SU-DHL-6 (cell line): ENCODE data around the gene AKT1.
"Not testable (repeated sequence)": the region's sequence is repeated elsewhere in the genome, so short reads cannot be mapped to it uniquely, and the experiment has no call there.

Experiments used
- H2AFZ ChIP-seq: fragments of 200-600 bp; sonication (generic); 2 replicates; pipeline ENCODE4 v1.6.1; 2014; ENCODE audit warnings: low read depth, mild to moderate bottlenecking, moderate library complexity, mixed read lengths, antibody characterized with exemption, low read length; ENCODE audit not compliant: severe bottlenecking
- H3F3A ChIP-seq: fragments of 200-600 bp; shearing (Covaris generic); 2 replicates; pipeline ENCODE4 v1.6.0; 2016; ENCODE audit warnings: antibody characterized with exemption, mild to moderate bottlenecking; ENCODE audit not compliant: insufficient read depth
- H3K27ac ChIP-seq: fragments of 200-600 bp; sonication (generic); 2 replicates; pipeline ENCODE4 v1.5.1; 2016; ENCODE audit warnings: low read depth, mild to moderate bottlenecking, low read length, moderate library complexity, mixed read lengths
- H3K27me3 ChIP-seq: fragments of 200-600 bp; sonication (generic), shearing (Covaris generic); 2 replicates; pipeline ENCODE4 v1.6.0; 2014; ENCODE audit warnings: mild to moderate bottlenecking, low read length
- H3K36me3 ChIP-seq: fragments of 200-600 bp; sonication (generic); 2 replicates; pipeline ENCODE4 v1.6.1; 2014; ENCODE audit warnings: mild to moderate bottlenecking, low read length, mixed read lengths
- H3K4me2 ChIP-seq: fragments of 300-600, 200-600 bp; shearing (Covaris generic), sonication (generic); 2 replicates; pipeline ENCODE4 v1.6.0; 2014; ENCODE audit warnings: low read length, low read depth, mild to moderate bottlenecking; ENCODE audit not compliant: poor library complexity, severe bottlenecking
- H3K4me3 ChIP-seq: fragments of 200-600 bp; sonication (generic); 2 replicates; pipeline ENCODE4 v1.5.1; 2014; ENCODE audit warnings: antibody characterized with exemption, low read length, mild to moderate bottlenecking, mixed read lengths; ENCODE audit not compliant: insufficient read depth, poor library complexity, severe bottlenecking
- H3K79me2 ChIP-seq: fragments of 200-600 bp; sonication (generic); 2 replicates; pipeline ENCODE4 v1.6.1; 2014; ENCODE audit warnings: mild to moderate bottlenecking, low read length, moderate library complexity; ENCODE audit not compliant: insufficient read depth
- H3K9ac ChIP-seq: fragments of 200-600 bp; sonication (generic); 2 replicates; pipeline ENCODE4 v1.7.0; 2014; ENCODE audit warnings: mild to moderate bottlenecking, low read length
- H3K9me2 ChIP-seq: fragments of 200-600 bp; sonication (generic); replicated peaks from 2 replicates; pipeline ENCODE4 v1.6.1; 2014; ENCODE audit warnings: low read length; ENCODE audit not compliant: insufficient read depth
- H3K9me3 ChIP-seq: fragments of 200-600 bp; sonication (generic); 2 replicates; pipeline ENCODE4 v1.6.1; 2014; ENCODE audit warnings: low read length, mixed read lengths; ENCODE audit not compliant: insufficient read depth
- H4K20me1 ChIP-seq: fragments of 200-600 bp; sonication (generic); 2 replicates; pipeline ENCODE4 v1.6.1; 2014; ENCODE audit warnings: low read depth, mild to moderate bottlenecking, antibody characterized with exemption, low read length, moderate library complexity, mixed read lengths
- EZH2phosphoT487 ChIP-seq: fragments of 200-600 bp; sonication (generic), shearing (Covaris generic); conservative IDR thresholded peaks from 2 replicates; pipeline ENCODE4 v1.6.1; 2018; ENCODE audit warnings: mild to moderate bottlenecking, antibody characterized with exemption, low read length, moderate library complexity, mixed read lengths
- TF ChIP-seq, protein P1 (sequence below): fragments of 200-600 bp; sonication (generic); IDR thresholded peaks from one replicate; pipeline ENCODE4 v1.5.1; 2017; ENCODE audit warnings: antibody characterized with exemption, mild to moderate bottlenecking, low read length, moderate library complexity; ENCODE audit not compliant: insufficient read depth, poor library complexity, severe bottlenecking

Gene AKT1

DNA sequence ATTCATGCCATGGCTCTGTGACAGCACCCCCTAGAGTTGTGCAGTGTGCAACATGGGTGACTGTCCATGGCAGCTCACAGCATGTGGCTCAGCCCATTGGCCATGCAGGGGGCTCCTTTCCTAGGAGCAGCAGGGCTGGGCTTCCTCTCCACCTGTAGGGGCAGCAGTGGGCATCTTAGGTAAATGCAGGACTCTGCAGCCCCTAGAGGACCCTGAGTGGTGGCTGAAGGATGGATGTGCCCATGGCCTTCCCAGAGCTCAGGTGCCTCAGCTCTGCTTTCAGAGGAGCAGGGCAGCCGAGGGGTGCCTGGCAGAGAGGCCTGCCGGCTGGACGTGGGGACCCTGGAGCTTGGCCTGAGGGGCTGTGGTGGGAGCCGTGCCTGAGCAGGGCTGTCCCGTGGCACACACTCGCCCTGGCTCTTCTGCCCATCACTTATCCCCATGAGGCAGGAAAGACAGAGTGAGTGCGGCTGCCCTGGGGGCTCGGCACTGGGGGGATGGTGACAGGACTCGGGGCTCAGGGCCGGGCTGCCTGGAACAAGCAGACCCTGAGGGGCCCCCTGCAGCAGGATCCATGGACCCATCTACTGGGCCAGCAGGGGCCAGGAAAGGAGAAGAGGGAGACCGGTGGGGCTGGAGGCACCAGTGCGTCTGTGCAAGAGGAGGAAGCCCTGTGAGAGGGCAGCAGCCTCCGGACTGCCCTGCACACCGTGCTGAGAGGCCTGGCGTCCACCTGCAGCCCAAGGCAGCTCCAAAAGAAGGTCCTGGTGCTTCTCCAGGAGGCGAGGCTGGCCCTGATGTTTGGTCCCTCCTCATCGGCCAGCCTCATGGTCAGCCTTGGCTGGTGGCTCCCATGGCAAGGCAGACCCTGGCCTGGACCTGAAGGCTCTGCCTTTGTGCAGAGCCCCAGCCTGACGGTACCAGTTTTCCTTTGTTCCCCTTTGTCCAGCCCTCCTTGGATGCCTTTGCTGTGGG lies 63.9 kb downstream of the AKT1 start:
- H4K20me1 ChIP-seq = no peaks in the 10 kb centered on the region
- H3F3A ChIP-seq = no peaks in the 10 kb centered on the region
- no peak overlapping the region for H3K9ac ChIP-seq
- no peaks in the 10 kb centered on the region for H3K36me3 ChIP-seq
- no peaks in the 10 kb centered on the region for H3K9me3 ChIP-seq
- no peak overlapping the region for H3K4me2 ChIP-seq
- H3K4me3 ChIP-seq = no peak overlapping the region
- H3K27ac ChIP-seq = no peak overlapping the region
- no peaks in the 10 kb centered on the region for H3K9me2 ChIP-seq
- H3K79me2 ChIP-seq = no peaks in the 10 kb centered on the region
- no peak for TF ChIP-seq EZH2phosphoT487
- TF ChIP-seq, protein P1, sequence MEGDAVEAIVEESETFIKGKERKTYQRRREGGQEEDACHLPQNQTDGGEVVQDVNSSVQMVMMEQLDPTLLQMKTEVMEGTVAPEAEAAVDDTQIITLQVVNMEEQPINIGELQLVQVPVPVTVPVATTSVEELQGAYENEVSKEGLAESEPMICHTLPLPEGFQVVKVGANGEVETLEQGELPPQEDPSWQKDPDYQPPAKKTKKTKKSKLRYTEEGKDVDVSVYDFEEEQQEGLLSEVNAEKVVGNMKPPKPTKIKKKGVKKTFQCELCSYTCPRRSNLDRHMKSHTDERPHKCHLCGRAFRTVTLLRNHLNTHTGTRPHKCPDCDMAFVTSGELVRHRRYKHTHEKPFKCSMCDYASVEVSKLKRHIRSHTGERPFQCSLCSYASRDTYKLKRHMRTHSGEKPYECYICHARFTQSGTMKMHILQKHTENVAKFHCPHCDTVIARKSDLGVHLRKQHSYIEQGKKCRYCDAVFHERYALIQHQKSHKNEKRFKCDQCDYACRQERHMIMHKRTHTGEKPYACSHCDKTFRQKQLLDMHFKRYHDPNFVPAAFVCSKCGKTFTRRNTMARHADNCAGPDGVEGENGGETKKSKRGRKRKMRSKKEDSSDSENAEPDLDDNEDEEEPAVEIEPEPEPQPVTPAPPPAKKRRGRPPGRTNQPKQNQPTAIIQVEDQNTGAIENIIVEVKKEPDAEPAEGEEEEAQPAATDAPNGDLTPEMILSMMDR = peak; percentile 46
- H2AFZ ChIP-seq = no peak overlapping the region
- H3K27me3 ChIP-seq = no peaks in the 10 kb centered on the region

DNA sequence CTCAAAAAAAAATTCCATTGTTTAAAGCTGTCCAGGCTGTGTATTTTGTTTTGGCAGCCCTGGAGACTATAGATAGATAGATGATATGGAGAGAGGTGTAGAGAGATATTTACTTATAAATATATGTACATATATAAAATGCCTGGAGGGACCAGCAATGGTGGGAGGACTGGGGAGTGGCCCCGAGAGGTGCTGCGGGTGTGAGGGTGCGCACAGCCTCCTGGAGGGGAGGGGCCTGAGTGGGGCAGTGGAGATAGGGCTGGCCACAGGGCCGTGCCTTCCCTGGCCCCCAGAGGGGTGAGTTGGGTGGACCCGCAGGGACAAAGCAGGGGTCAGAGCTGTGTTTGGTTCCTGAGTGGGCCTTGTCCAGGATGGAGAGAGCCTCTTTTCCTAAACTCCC lies 65.1 kb downstream of the AKT1 start:
- Histone ChIP-seq H3K9me3 (no peaks in the 10 kb centered on the region), H3K4me2 (no peak overlapping the region), H3F3A (no peaks in the 10 kb centered on the region), H3K36me3 (no peaks in the 10 kb centered on the region), H3K4me3 (no peak overlapping the region), H4K20me1 (no peaks in the 10 kb centered on the region), H3K9ac (no peak overlapping the region), H3K79me2 (no peaks in the 10 kb centered on the region), H3K27ac (no peak overlapping the region), H2AFZ (no peak overlapping the region), H3K27me3 (no peaks in the 10 kb centered on the region), H3K9me2 (no peaks in the 10 kb centered on the region)
- TF ChIP-seq, protein P1 = no peak
- TF ChIP-seq EZH2phosphoT487 = no peak

DNA sequence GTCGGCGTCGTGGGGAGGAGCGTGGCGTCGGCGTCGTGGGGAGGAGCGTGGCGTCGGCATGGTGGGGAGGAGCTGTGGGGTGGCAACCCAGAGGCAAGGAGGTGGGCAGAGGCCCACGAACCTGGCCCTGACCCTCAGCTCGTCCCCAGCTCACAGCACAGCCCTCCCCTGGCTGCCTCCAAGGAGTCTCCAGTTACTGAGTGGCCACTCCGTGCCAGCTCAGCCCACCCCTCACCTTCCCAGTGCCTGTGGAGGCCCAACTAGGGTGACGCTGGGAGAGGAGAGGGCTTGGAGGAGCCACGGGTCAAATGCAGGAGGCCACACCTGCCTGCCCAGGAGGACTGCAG lies 65.7 kb downstream of the AKT1 start:
- H4K20me1 ChIP-seq = no peaks in the 10 kb centered on the region
- no peaks in the 10 kb centered on the region for H3K79me2 ChIP-seq
- no peaks in the 10 kb centered on the region for H3K36me3 ChIP-seq
- no peaks in the 10 kb centered on the region for H3K9me2 ChIP-seq
- H3K9me3 ChIP-seq = no peaks in the 10 kb centered on the region
- no peak overlapping the region for H3K4me3 ChIP-seq
- no peak overlapping the region for H3K4me2 ChIP-seq
- H3F3A ChIP-seq = no peaks in the 10 kb centered on the region
- no peak overlapping the region for H2AFZ ChIP-seq
- no peak overlapping the region for H3K9ac ChIP-seq
- H3K27ac ChIP-seq = no peak overlapping the region
- no peaks in the 10 kb centered on the region for H3K27me3 ChIP-seq
- TF ChIP-seq EZH2phosphoT487 = no peak
- TF ChIP-seq, protein P1 = no peak

DNA sequence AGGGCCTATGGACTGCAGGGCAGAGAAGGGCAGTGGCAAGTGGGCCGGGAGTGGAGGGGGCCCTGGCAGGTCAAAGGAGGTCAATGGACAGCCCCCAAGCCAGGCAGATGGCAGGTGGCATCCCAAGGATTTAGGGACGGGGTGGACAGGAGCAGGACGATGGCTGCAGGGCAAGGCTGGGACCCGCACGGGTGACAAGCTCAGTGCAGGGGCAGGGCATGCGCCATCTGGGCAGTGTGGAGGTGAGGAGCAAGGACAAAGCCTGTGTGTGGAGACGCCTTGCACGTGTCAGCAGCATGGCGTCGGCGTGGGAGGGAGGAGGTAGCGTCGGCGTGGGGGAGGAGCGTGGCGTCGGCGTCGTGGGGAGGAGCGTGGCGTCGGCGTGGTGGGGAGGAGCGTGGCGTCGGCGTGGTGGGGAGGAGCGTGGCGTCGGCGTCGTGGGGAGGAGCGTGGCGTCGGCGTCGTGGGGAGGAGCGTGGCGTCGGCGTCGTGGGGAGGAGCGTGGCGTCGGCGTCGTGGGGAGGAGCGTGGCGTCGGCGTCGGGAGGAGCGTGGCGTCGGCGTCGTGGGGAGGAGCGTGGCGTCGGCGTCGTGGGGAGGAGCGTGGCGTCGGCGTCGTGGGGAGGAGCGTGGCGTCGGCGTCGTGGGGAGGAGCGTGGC lies 66.2 kb downstream of the AKT1 start:
- not testable (repeated sequence) for H3K9me2 ChIP-seq, H3F3A ChIP-seq, H3K9ac ChIP-seq, H3K27ac ChIP-seq, H3K27me3 ChIP-seq, H3K36me3 ChIP-seq, H3K9me3 ChIP-seq, H4K20me1 ChIP-seq, H3K4me2 ChIP-seq, H3K4me3 ChIP-seq, H3K79me2 ChIP-seq, H2AFZ ChIP-seq
